GM23338 (cell line): ENCODE measurements around the gene CCNI. TPM values are rescaled to one million over a fixed set of nuclear protein-coding genes. Genes with fewer than 3 reads are reported as not detected.
"Not testable (repeated sequence)": the region's sequence is repeated elsewhere in the genome, so short reads cannot be mapped to it uniquely, and the experiment has no call there.

Experiments used
- ATAC-seq: fragments of 200-7000 bp; cut with Tn5 transposase; 3 replicates; pipeline ENCODE4 v1.9.1; 2020
- DNase-seq: peaks from one replicate; pipeline ENCODE4 v3.0.0-alpha.2; 2015; ENCODE audit warnings: low spot score
- H2AFZ ChIP-seq: fragments of 200-600 bp; sonication (generic); 2 replicates; pipeline ENCODE4 v1.8.0; 2016; ENCODE audit warnings: antibody characterized with exemption, mild to moderate bottlenecking, moderate library complexity
- H3F3A ChIP-seq: fragments of 200-600 bp; sonication (generic); replicated peaks from 2 replicates; pipeline ENCODE4 v1.8.0; 2017; ENCODE audit warnings: antibody characterized with exemption, mixed run types, low read depth
- H3K27ac ChIP-seq: fragments of 200-600 bp; sonication (generic); 2 replicates; pipeline ENCODE4 v1.6.1; 2016; ENCODE audit warnings: low read depth
- H3K27me3 ChIP-seq: fragments of 200-600 bp; sonication (generic); 2 replicates; pipeline ENCODE4 v1.8.0; 2016; ENCODE audit warnings: mild to moderate bottlenecking, mixed run types, moderate library complexity; ENCODE audit not compliant: insufficient read depth
- H3K36me3 ChIP-seq: fragments of 200-600 bp; sonication (generic); 2 replicates; pipeline ENCODE4 v1.8.0; 2016; ENCODE audit warnings: mild to moderate bottlenecking; ENCODE audit not compliant: insufficient read depth
- H3K4me1 ChIP-seq: fragments of 200-600 bp; sonication (generic); 2 replicates; pipeline ENCODE4 v1.8.0; 2016; ENCODE audit warnings: mild to moderate bottlenecking, moderate library complexity; ENCODE audit not compliant: insufficient read depth
- H3K4me2 ChIP-seq: fragments of 200-600 bp; sonication (generic); 2 replicates; pipeline ENCODE4 v1.7.1; 2017; ENCODE audit warnings: mixed run types
- H3K4me3 ChIP-seq: fragments of 200-600 bp; sonication (generic); 2 replicates; pipeline ENCODE4 v1.6.1; 2016; ENCODE audit warnings: mixed run types
- H3K79me2 ChIP-seq: fragments of 200-600 bp; sonication (generic); replicated peaks from 2 replicates; pipeline ENCODE4 v1.8.0; 2017; ENCODE audit warnings: mild to moderate bottlenecking; ENCODE audit not compliant: insufficient read depth
- H3K9me2 ChIP-seq: fragments of 200-600 bp; sonication (generic); 2 replicates; pipeline ENCODE4 v1.8.0; 2017; ENCODE audit not compliant: insufficient read depth
- H4K20me1 ChIP-seq: fragments of 200-600 bp; sonication (generic); replicated peaks from 2 replicates; pipeline ENCODE4 v1.8.0; 2017; ENCODE audit warnings: mild to moderate bottlenecking; ENCODE audit not compliant: insufficient read depth
- H3K27ac Mint-ChIP-seq: 2 replicates; pipeline ENCODE4 v1.8.0; 2020; ENCODE audit warnings: inconsistent platforms, mild to moderate bottlenecking, moderate library complexity, mixed read lengths
- H3K27me3 Mint-ChIP-seq: 3 replicates; pipeline ENCODE4 v1.8.0; 2022; ENCODE audit warnings: low read depth, mild to moderate bottlenecking, moderate library complexity, mixed read lengths, inconsistent platforms; ENCODE audit not compliant: insufficient read depth, poor library complexity
- H3K36me3 Mint-ChIP-seq: 3 replicates; pipeline ENCODE4 v1.8.0; 2021; ENCODE audit warnings: low read depth, mild to moderate bottlenecking, inconsistent platforms, moderate library complexity, mixed read lengths
- H3K4me1 Mint-ChIP-seq: 3 replicates; pipeline ENCODE4 v1.8.0; 2020; ENCODE audit warnings: mild to moderate bottlenecking, inconsistent platforms, mixed read lengths
- H3K4me3 Mint-ChIP-seq: 3 replicates; pipeline ENCODE4 v1.8.0; 2021; ENCODE audit warnings: moderate library complexity, mild to moderate bottlenecking, inconsistent platforms, mixed read lengths
- H3K9me3 Mint-ChIP-seq: 3 replicates; pipeline ENCODE4 v1.8.0; 2020; ENCODE audit warnings: moderate library complexity, mild to moderate bottlenecking, inconsistent platforms, mixed read lengths
- CREB1 ChIP-seq: fragments of 250-450 bp; sonication (Bioruptor Pico); IDR thresholded peaks from 2 replicates; pipeline ENCODE4 v1.5.0; 2020; ENCODE audit warnings: low read depth, mild to moderate bottlenecking, moderate library complexity
- EZH2 ChIP-seq: fragments of 200-600 bp; sonication (generic); IDR thresholded peaks from one replicate; pipeline ENCODE4 v1.8.0; 2017; ENCODE audit warnings: antibody characterized with exemption, mild to moderate bottlenecking, low read depth; ENCODE audit not compliant: unreplicated experiment
- EZH2phosphoT487 ChIP-seq: fragments of 200-600 bp; sonication (generic); IDR thresholded peaks from one replicate; pipeline ENCODE4 v1.8.1; 2018; ENCODE audit warnings: antibody characterized with exemption; ENCODE audit not compliant: unreplicated experiment
- JUNB ChIP-seq: IDR thresholded peaks from one replicate; pipeline ENCODE4 v1.6.1; 2016; ENCODE audit warnings: antibody characterized with exemption; ENCODE audit not compliant: unreplicated experiment
- NANOG ChIP-seq: IDR thresholded peaks from 2 replicates; pipeline ENCODE4 v1.6.1; 2016; ENCODE audit warnings: antibody characterized with exemption, borderline replicate concordance
- POLR2AphosphoS5 ChIP-seq: IDR thresholded peaks from 2 replicates; pipeline ENCODE4 v1.6.1; 2016; ENCODE audit warnings: antibody characterized with exemption, low read depth
- ZNF114 ChIP-seq: fragments of 250-450 bp; sonication (Bioruptor Pico); IDR thresholded peaks from 2 replicates; pipeline ENCODE4 v1.5.0; 2020; ENCODE audit warnings: mild to moderate bottlenecking, moderate library complexity
- ZNF331 ChIP-seq: fragments of 250-450 bp; sonication (Bioruptor Pico); IDR thresholded peaks from 2 replicates; pipeline ENCODE4 v1.5.0; 2020; ENCODE audit warnings: low read depth, mild to moderate bottlenecking, moderate library complexity
- polyA plus RNA-seq: library from polyadenylated mRNA; unstranded; fragments of >200 nt; fragmentation: Nextera tagmentation; extraction: Ambion mirVana; gene quantifications from 2 replicates; pipeline ENCODE4 v1.2.1, GENCODE V29; 2016
- total RNA-seq: library from RNA; depleted of rRNA; stranded (reverse); fragments of >200 nt; shearing (Covaris generic); gene quantifications from 2 replicates; pipeline ENCODE4 v1.2.3, GENCODE V29; 2014
- TF ChIP-seq, protein P1 (sequence below): IDR thresholded peaks from one replicate; pipeline ENCODE4 v1.6.1; 2018; ENCODE audit warnings: antibody characterized with exemption; ENCODE audit not compliant: unreplicated experiment
- TF ChIP-seq, protein P2 (sequence below): IDR thresholded peaks from 2 replicates; pipeline ENCODE4 v1.6.1; 2016; ENCODE audit warnings: antibody characterized with exemption
- TF ChIP-seq, protein P3 (sequence below): fragments of 250-450 bp; sonication (Bioruptor Pico); IDR thresholded peaks from 2 replicates; pipeline ENCODE4 v1.5.0; 2020; ENCODE audit warnings: mild to moderate bottlenecking, moderate library complexity

The CCNI gene
- total and polyA plus RNA-seq, 2 experiments from 2014 or later = 207 to 248 TPM

DNA sequence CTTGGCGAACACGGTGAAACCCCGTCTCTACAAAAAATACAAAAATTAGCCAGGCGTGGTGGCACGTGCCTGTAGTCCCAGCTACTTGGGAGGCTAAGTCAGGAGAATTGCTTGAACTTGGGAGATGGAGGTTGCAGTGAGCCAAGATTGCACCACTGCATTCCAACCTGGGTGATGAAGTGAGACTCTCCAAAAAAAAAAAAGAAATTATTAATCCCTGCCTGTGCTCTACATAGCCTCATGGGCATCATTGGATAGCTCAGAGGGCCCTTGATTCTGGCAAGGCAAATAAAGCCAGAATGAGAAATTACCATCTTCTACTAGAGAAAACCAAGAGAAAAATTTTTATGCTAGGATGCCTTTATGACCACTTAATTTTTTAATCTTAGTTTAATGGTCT, 38.6 kb downstream of the CCNI start:
- H3K36me3 Mint-ChIP-seq = peaks cover 12% of the 10 kb centered on the region
- DNase-seq, H3K79me2 ChIP-seq, H3K27ac Mint-ChIP-seq, H3K4me1 ChIP-seq, H4K20me1 ChIP-seq, H3K36me3 ChIP-seq, H3K4me2 ChIP-seq, H3F3A ChIP-seq, H3K27me3 Mint-ChIP-seq, H3K27ac ChIP-seq, H3K4me1 Mint-ChIP-seq, ATAC-seq, H3K9me3 Mint-ChIP-seq, H3K4me3 ChIP-seq, H3K27me3 ChIP-seq, H3K4me3 Mint-ChIP-seq, H2AFZ ChIP-seq, H3K9me2 ChIP-seq: not testable (repeated sequence)

DNA sequence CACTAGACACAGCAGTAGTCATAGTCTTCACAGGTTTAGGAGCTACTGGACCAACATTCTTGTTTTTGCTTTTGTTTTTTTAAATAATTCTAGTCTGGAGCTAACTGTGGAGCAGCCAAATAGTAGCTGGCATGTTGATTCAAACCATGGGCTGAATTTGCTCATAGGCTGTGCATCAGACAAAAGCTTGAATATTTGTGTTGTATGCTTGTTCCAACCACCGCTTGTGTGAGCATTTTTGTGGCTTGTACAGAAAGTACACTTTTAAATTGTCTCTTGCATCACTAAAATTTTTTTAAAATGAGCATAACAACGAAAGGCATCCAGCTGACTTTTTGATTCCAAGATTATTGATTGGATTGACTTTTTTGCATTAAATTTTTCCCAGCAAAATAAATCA, 39.6 kb downstream of the CCNI start:
- Mint-ChIP-seq H3K36me3 (peaks cover 21% of the 10 kb centered on the region), H3K9me3 (no peaks in the 10 kb centered on the region), H3K4me3 (no peak overlapping the region), H3K27me3 (no peaks in the 10 kb centered on the region), H3K27ac (no peak overlapping the region), H3K4me1 (peaks cover 8% of the 10 kb centered on the region)
- Histone ChIP-seq H3K27ac (no peak overlapping the region), H3K4me2 (no peak overlapping the region), H3K4me3 (no peak overlapping the region), H4K20me1 (no peaks in the 10 kb centered on the region), H3K79me2 (no peaks in the 10 kb centered on the region), H3K36me3 (peaks cover 18% of the 10 kb centered on the region), H3K9me2 (no peaks in the 10 kb centered on the region), H3F3A (no peaks in the 10 kb centered on the region), H3K27me3 (no peaks in the 10 kb centered on the region), H2AFZ (no peak overlapping the region), H3K4me1 (no peaks in the 10 kb centered on the region)
- ATAC-seq (no peak), DNase-seq (no peak)
- TF ChIP-seq, protein P1, sequence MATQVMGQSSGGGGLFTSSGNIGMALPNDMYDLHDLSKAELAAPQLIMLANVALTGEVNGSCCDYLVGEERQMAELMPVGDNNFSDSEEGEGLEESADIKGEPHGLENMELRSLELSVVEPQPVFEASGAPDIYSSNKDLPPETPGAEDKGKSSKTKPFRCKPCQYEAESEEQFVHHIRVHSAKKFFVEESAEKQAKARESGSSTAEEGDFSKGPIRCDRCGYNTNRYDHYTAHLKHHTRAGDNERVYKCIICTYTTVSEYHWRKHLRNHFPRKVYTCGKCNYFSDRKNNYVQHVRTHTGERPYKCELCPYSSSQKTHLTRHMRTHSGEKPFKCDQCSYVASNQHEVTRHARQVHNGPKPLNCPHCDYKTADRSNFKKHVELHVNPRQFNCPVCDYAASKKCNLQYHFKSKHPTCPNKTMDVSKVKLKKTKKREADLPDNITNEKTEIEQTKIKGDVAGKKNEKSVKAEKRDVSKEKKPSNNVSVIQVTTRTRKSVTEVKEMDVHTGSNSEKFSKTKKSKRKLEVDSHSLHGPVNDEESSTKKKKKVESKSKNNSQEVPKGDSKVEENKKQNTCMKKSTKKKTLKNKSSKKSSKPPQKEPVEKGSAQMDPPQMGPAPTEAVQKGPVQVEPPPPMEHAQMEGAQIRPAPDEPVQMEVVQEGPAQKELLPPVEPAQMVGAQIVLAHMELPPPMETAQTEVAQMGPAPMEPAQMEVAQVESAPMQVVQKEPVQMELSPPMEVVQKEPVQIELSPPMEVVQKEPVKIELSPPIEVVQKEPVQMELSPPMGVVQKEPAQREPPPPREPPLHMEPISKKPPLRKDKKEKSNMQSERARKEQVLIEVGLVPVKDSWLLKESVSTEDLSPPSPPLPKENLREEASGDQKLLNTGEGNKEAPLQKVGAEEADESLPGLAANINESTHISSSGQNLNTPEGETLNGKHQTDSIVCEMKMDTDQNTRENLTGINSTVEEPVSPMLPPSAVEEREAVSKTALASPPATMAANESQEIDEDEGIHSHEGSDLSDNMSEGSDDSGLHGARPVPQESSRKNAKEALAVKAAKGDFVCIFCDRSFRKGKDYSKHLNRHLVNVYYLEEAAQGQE = no peak
- no peak for TF ChIP-seq EZH2
- no peak for TF ChIP-seq EZH2phosphoT487
- no peak for TF ChIP-seq NANOG
- no peak for TF ChIP-seq CREB1
- no peak for TF ChIP-seq JUNB
- TF ChIP-seq, protein P2, sequence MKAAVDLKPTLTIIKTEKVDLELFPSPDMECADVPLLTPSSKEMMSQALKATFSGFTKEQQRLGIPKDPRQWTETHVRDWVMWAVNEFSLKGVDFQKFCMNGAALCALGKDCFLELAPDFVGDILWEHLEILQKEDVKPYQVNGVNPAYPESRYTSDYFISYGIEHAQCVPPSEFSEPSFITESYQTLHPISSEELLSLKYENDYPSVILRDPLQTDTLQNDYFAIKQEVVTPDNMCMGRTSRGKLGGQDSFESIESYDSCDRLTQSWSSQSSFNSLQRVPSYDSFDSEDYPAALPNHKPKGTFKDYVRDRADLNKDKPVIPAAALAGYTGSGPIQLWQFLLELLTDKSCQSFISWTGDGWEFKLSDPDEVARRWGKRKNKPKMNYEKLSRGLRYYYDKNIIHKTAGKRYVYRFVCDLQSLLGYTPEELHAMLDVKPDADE = no peak
- TF ChIP-seq, protein P3, sequence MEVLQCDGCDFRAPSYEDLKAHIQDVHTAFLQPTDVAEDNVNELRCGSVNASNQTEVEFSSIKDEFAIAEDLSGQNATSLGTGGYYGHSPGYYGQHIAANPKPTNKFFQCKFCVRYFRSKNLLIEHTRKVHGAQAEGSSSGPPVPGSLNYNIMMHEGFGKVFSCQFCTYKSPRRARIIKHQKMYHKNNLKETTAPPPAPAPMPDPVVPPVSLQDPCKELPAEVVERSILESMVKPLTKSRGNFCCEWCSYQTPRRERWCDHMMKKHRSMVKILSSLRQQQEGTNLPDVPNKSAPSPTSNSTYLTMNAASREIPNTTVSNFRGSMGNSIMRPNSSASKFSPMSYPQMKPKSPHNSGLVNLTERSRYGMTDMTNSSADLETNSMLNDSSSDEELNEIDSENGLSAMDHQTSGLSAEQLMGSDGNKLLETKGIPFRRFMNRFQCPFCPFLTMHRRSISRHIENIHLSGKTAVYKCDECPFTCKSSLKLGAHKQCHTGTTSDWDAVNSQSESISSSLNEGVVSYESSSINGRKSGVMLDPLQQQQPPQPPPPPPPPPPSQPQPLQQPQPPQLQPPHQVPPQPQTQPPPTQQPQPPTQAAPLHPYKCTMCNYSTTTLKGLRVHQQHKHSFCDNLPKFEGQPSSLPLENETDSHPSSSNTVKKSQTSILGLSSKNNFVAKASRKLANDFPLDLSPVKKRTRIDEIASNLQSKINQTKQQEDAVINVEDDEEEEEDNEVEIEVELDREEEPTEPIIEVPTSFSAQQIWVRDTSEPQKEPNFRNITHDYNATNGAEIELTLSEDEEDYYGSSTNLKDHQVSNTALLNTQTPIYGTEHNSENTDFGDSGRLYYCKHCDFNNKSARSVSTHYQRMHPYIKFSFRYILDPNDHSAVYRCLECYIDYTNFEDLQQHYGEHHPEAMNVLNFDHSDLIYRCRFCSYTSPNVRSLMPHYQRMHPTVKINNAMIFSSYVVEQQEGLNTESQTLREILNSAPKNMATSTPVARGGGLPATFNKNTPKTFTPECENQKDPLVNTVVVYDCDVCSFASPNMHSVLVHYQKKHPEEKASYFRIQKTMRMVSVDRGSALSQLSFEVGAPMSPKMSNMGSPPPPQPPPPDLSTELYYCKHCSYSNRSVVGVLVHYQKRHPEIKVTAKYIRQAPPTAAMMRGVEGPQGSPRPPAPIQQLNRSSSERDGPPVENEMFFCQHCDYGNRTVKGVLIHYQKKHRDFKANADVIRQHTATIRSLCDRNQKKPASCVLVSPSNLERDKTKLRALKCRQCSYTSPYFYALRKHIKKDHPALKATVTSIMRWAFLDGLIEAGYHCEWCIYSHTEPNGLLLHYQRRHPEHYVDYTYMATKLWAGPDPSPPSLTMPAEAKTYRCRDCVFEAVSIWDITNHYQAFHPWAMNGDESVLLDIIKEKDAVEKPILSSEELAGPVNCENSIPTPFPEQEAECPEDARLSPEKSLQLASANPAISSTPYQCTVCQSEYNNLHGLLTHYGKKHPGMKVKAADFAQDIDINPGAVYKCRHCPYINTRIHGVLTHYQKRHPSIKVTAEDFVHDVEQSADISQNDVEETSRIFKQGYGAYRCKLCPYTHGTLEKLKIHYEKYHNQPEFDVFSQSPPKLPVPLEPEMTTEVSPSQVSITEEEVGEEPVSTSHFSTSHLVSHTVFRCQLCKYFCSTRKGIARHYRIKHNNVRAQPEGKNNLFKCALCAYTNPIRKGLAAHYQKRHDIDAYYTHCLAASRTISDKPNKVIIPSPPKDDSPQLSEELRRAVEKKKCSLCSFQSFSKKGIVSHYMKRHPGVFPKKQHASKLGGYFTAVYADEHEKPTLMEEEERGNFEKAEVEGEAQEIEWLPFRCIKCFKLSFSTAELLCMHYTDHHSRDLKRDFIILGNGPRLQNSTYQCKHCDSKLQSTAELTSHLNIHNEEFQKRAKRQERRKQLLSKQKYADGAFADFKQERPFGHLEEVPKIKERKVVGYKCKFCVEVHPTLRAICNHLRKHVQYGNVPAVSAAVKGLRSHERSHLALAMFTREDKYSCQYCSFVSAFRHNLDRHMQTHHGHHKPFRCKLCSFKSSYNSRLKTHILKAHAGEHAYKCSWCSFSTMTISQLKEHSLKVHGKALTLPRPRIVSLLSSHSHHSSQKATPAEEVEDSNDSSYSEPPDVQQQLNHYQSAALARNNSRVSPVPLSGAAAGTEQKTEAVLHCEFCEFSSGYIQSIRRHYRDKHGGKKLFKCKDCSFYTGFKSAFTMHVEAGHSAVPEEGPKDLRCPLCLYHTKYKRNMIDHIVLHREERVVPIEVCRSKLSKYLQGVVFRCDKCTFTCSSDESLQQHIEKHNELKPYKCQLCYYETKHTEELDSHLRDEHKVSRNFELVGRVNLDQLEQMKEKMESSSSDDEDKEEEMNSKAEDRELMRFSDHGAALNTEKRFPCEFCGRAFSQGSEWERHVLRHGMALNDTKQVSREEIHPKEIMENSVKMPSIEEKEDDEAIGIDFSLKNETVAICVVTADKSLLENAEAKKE = no peak
- no peak for TF ChIP-seq ZNF331 (CRISPR knock-in tag)
- no peak for TF ChIP-seq ZNF114
- TF ChIP-seq POLR2AphosphoS5 = no peak
